Neural progenitor cell (in vitro differentiated cells): ENCODE results near the gene CCSER1.

ENCODE experiments used
- EZH2 ChIP-seq: fragments of 200-600 bp; sonication (generic); IDR thresholded peaks from 2 replicates; pipeline ENCODE4 v1.6.1; 2017; ENCODE audit warnings: antibody characterized with exemption, mild to moderate bottlenecking, moderate library complexity
- EZH2phosphoT487 ChIP-seq: fragments of 200-600 bp; sonication (generic); IDR thresholded peaks from 2 replicates; pipeline ENCODE4 v1.6.1; 2017; ENCODE audit warnings: antibody characterized with exemption

- TF ChIP-seq EZH2 (no peak), EZH2phosphoT487 (no peak)
These were observed 368.0 kb downstream of the CCSER1 start for GRCh38 chr4:90495211-90495610.
